WTC11 (cell line): ENCODE measurements around the gene TEX51. TPM values are rescaled to one million over a fixed set of nuclear protein-coding genes. Genes with fewer than 3 reads are reported as not detected.

Experiments used
- ATAC-seq: fragments of 200-7000 bp; cut with Tn5 transposase; 2 replicates; pipeline ENCODE4 v1.10.0; 2021; ENCODE audit warnings: mild to moderate bottlenecking, moderate library complexity
- CTCF ChIA-PET: fragments of 300-600 bp; sonication (Branson Sonifier 250); formaldehyde crosslinking; loops from one replicate; lab custom pipeline; 2021; ENCODE audit warnings: antibody characterized with exemption; lab: Charles Lee
- POLR2A ChIA-PET: fragments of 350-600 bp; sonication (Branson Sonifier 250); formaldehyde crosslinking; loops from one replicate; lab custom pipeline; 2021; ENCODE audit warnings: antibody characterized with exemption; lab: Charles Lee
- DNase-seq: peaks from one replicate; pipeline ENCODE4 v3.0.0; 2021; ENCODE audit warnings: low spot score
- H3K27ac Mint-ChIP-seq: 2 replicates; pipeline ENCODE4 v1.8.0; 2021; ENCODE audit warnings: mixed read lengths
- H3K27me3 Mint-ChIP-seq: 2 replicates; pipeline ENCODE4 v1.8.0; 2021; ENCODE audit warnings: low read depth, mild to moderate bottlenecking, moderate library complexity, mixed read lengths
- H3K36me3 Mint-ChIP-seq: 2 replicates; pipeline ENCODE4 v1.8.0; 2021; ENCODE audit warnings: mixed read lengths
- H3K4me1 Mint-ChIP-seq: 2 replicates; pipeline ENCODE4 v1.8.0; 2022; ENCODE audit warnings: mixed read lengths
- H3K4me3 Mint-ChIP-seq: 2 replicates; pipeline ENCODE4 v1.8.0; 2021; ENCODE audit warnings: mild to moderate bottlenecking, moderate library complexity, mixed read lengths
- H3K9me3 Mint-ChIP-seq: 2 replicates; pipeline ENCODE4 v1.8.0; 2021; ENCODE audit warnings: mixed read lengths
- ATF1 ChIP-seq: sonication (generic); formaldehyde crosslinking; IDR thresholded peaks from 2 replicates; pipeline ENCODE4 v1.8.1; 2023; ENCODE audit warnings: mild to moderate bottlenecking, moderate library complexity, missing genetic modification reagents
- CBFB ChIP-seq: sonication (generic); formaldehyde crosslinking; IDR thresholded peaks from 2 replicates; pipeline ENCODE4 v1.8.1; 2022; ENCODE audit warnings: mild to moderate bottlenecking, low read depth, missing genetic modification reagents
- CDX4 ChIP-seq: fragments of 250-450 bp; sonication (Bioruptor Pico); IDR thresholded peaks from 2 replicates; pipeline ENCODE4 v1.9.0; 2021; ENCODE audit warnings: moderate library complexity, mild to moderate bottlenecking, inconsistent platforms, borderline replicate concordance
- CREB1 ChIP-seq: sonication (generic); formaldehyde crosslinking; IDR thresholded peaks from 2 replicates; pipeline ENCODE4 v1.8.0; 2023; ENCODE audit warnings: mild to moderate bottlenecking, missing genetic modification reagents
- ERG ChIP-seq: fragments of 250-450 bp; sonication (Bioruptor Pico); IDR thresholded peaks from 2 replicates; pipeline ENCODE4 v1.8.0; 2021; ENCODE audit warnings: mild to moderate bottlenecking
- FOXP4 ChIP-seq: sonication (generic); formaldehyde crosslinking; IDR thresholded peaks from 2 replicates; pipeline ENCODE4 v1.8.0; 2022; ENCODE audit warnings: mild to moderate bottlenecking, missing genetic modification reagents
- GABPB1 ChIP-seq: sonication (generic); formaldehyde crosslinking; IDR thresholded peaks from 2 replicates; pipeline ENCODE4 v1.8.1; 2023; ENCODE audit warnings: mild to moderate bottlenecking, missing genetic modification reagents
- MAX ChIP-seq: sonication (generic); formaldehyde crosslinking; IDR thresholded peaks from 2 replicates; pipeline ENCODE4 v1.8.0; 2022; ENCODE audit warnings: mild to moderate bottlenecking, missing genetic modification reagents
- NFATC4 ChIP-seq: fragments of 250-450 bp; sonication (Bioruptor Pico); IDR thresholded peaks from 2 replicates; pipeline ENCODE4 v1.9.0; 2021; ENCODE audit warnings: mild to moderate bottlenecking
- NR2C2 ChIP-seq: sonication (generic); formaldehyde crosslinking; IDR thresholded peaks from 2 replicates; pipeline ENCODE4 v1.8.0; 2022; ENCODE audit warnings: mild to moderate bottlenecking, missing genetic modification reagents
- OVOL2 ChIP-seq: fragments of 250-450 bp; sonication (Bioruptor Pico); IDR thresholded peaks from 2 replicates; pipeline ENCODE4 v1.9.0; 2021; ENCODE audit warnings: mild to moderate bottlenecking, borderline replicate concordance
- PRRX2 ChIP-seq: fragments of 250-450 bp; sonication (Bioruptor Pico); IDR thresholded peaks from 2 replicates; pipeline ENCODE4 v1.8.0; 2021; ENCODE audit warnings: mild to moderate bottlenecking
- SMAD3 ChIP-seq: sonication (generic); formaldehyde crosslinking; IDR thresholded peaks from 2 replicates; pipeline ENCODE4 v1.8.0; 2022; ENCODE audit warnings: missing genetic modification reagents, mild to moderate bottlenecking, borderline replicate concordance
- SOX15 ChIP-seq: fragments of 250-450 bp; sonication (Bioruptor Pico); IDR thresholded peaks from 2 replicates; pipeline ENCODE4 v1.9.0; 2021; ENCODE audit warnings: mild to moderate bottlenecking
- TCF7 ChIP-seq: sonication (generic); formaldehyde crosslinking; IDR thresholded peaks from 2 replicates; pipeline ENCODE4 v1.8.0; 2022; ENCODE audit warnings: mild to moderate bottlenecking, low read depth, missing genetic modification reagents, moderate library complexity
- USF1 ChIP-seq: sonication (generic); formaldehyde crosslinking; IDR thresholded peaks from 2 replicates; pipeline ENCODE4 v1.8.0; 2022; ENCODE audit warnings: mild to moderate bottlenecking, missing genetic modification reagents
- USF2 ChIP-seq: sonication (generic); formaldehyde crosslinking; IDR thresholded peaks from 2 replicates; pipeline ENCODE4 v1.8.1; 2023; ENCODE audit warnings: mild to moderate bottlenecking, missing genetic modification reagents, moderate library complexity
- ZNF138 ChIP-seq: sonication (generic); formaldehyde crosslinking; conservative IDR thresholded peaks from 2 replicates; pipeline ENCODE4 v1.8.1; 2022; ENCODE audit warnings: mild to moderate bottlenecking, moderate library complexity, missing genetic modification reagents
- ZNF219 ChIP-seq: sonication (generic); formaldehyde crosslinking; IDR thresholded peaks from 2 replicates; pipeline ENCODE4 v1.8.0; 2023; ENCODE audit warnings: missing genetic modification reagents, mild to moderate bottlenecking, borderline replicate concordance
- ZSCAN18 ChIP-seq: fragments of 250-450 bp; sonication (Bioruptor Pico); IDR thresholded peaks from 2 replicates; pipeline ENCODE4 v2.1.2; 2022; ENCODE audit warnings: mild to moderate bottlenecking, moderate library complexity
- total RNA-seq: library from RNA; stranded (reverse); gene quantifications from 3 replicates; pipeline ENCODE4 v1.2.3, GENCODE V29; 2021

Gene TEX51
- total RNA-seq, 1 experiment from 2014 or later = not detected

- Mint-ChIP-seq H3K36me3 (peaks cover under 1% of the 10 kb centered on the region; the same call in 1 of the 2 replicates), H3K4me3 (no peak overlapping the region), H3K27me3 (peaks cover 2% of the 10 kb centered on the region), H3K27ac (no peak overlapping the region), H3K4me1 (peaks cover 11% of the 10 kb centered on the region), H3K9me3 (0 out of 2 replicates have a peak, but pooled peaks cover under 1% of the 10 kb centered on the region)
- CTCF ChIA-PET = interaction anchor here (1.6 kb wide), 1 partner anchor 16 kb away, joined by 3 read pairs; no protein-coding TSS in a partner anchor
- POLR2A ChIA-PET = no interaction called here
- no peak for TF ChIP-seq ZNF138 (CRISPR knock-in tag)
- TF ChIP-seq PRRX2 (CRISPR knock-in tag) = no peak
- no peak for TF ChIP-seq USF1 (CRISPR knock-in tag)
- no peak for TF ChIP-seq CREB1 (CRISPR knock-in tag)
- no peak for TF ChIP-seq USF2 (CRISPR knock-in tag)
- no peak for ATAC-seq
- no peak for DNase-seq
Measured at GRCh38 chr2:126881591-126881990, 17.1 kb upstream of the TEX51 start.

GRCh38 chr2:126882181-126882580, 16.5 kb upstream of the TEX51 start:
- ATAC-seq (no peak), DNase-seq (no peak)
- Mint-ChIP-seq H3K4me1 (peaks cover 11% of the 10 kb centered on the region), H3K27me3 (peaks cover 8% of the 10 kb centered on the region), H3K36me3 (no peaks in the 10 kb centered on the region), H3K9me3 (no peaks in the 10 kb centered on the region), H3K4me3 (no peak overlapping the region), H3K27ac (no peak overlapping the region)
- POLR2A ChIA-PET = no interaction called here
- TF ChIP-seq CBFB (CRISPR knock-in tag) (no peak), SMAD3 (CRISPR knock-in tag) (no peak), GABPB1 (CRISPR knock-in tag) (no peak), ZSCAN18 (no peak), ATF1 (CRISPR knock-in tag) (no peak), SOX15 (CRISPR knock-in tag) (no peak), FOXP4 (CRISPR knock-in tag) (no peak), ZNF219 (CRISPR knock-in tag) (no peak), NR2C2 (CRISPR knock-in tag) (no peak), CDX4 (CRISPR knock-in tag) (no peak), MAX (no peak), TCF7 (CRISPR knock-in tag) (no peak), NFATC4 (CRISPR knock-in tag) (no peak), ERG (CRISPR knock-in tag) (no peak), OVOL2 (no peak)
- CTCF ChIA-PET = interaction anchor here (1.6 kb wide), 1 partner anchor 17 kb away, joined by 3 read pairs; no protein-coding TSS in a partner anchor
